Peyer's patch (tissue), 4 donors: Measurements from ENCODE around the gene MAPK1.
"Not testable (repeated sequence)": the region's sequence is repeated elsewhere in the genome, so short reads cannot be mapped to it uniquely, and the experiment has no call there.

ENCODE experiments used
- CTCF ChIP-seq, 6 experiments: fragments of 450-650 bp in 4 of 6; fragments of 200-600 bp in 2 of 6; sonication (generic) in 1 of 6; IDR thresholded peaks; one replicate each; pipeline ENCODE4 v1.5.1; 2017 to 2019; ENCODE audit warnings: antibody characterized with exemption in 6 of 6, mild to moderate bottlenecking in 3 of 6, moderate library complexity in 1 of 6
- POLR2A ChIP-seq, 2 donors: fragments of 450-650 bp; IDR thresholded peaks; one replicate each; pipeline ENCODE4 v1.5.1; 2017; ENCODE audit warnings: antibody characterized with exemption in 2 of 2, mild to moderate bottlenecking in 2 of 2, moderate library complexity in 2 of 2

GRCh38 chr22:21801304-21801644, 66.2 kb downstream of the MAPK1 start:
- not testable (repeated sequence) for TF ChIP-seq CTCF, POLR2A (IDR thresholded peaks at IDR 0.05)
